Measurements from ENCODE around the gene AP2A1.
A peak's percentile ranks its signal among the peaks of the same experiment; 100 is the strongest.

Gene AP2A1

GRCh38 chr19:49811328-49811727, 44.5 kb downstream of the AP2A1 start:
- TF ChIP-seq, protein P1, sequence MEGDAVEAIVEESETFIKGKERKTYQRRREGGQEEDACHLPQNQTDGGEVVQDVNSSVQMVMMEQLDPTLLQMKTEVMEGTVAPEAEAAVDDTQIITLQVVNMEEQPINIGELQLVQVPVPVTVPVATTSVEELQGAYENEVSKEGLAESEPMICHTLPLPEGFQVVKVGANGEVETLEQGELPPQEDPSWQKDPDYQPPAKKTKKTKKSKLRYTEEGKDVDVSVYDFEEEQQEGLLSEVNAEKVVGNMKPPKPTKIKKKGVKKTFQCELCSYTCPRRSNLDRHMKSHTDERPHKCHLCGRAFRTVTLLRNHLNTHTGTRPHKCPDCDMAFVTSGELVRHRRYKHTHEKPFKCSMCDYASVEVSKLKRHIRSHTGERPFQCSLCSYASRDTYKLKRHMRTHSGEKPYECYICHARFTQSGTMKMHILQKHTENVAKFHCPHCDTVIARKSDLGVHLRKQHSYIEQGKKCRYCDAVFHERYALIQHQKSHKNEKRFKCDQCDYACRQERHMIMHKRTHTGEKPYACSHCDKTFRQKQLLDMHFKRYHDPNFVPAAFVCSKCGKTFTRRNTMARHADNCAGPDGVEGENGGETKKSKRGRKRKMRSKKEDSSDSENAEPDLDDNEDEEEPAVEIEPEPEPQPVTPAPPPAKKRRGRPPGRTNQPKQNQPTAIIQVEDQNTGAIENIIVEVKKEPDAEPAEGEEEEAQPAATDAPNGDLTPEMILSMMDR (IDR thresholded peaks at IDR 0.05): no peak
- DNase-seq: no peak
- Mint-ChIP-seq H3K4me3 (peak overlapping the region; percentile 95), H3K27ac (no peak overlapping the region), H3K4me1 (peaks cover 53% of the 10 kb centered on the region), H3K27me3 (ENCODE audit: low read depth, poor library complexity) (peaks cover 7% of the 10 kb centered on the region), H3K9me3 (no peaks in the 10 kb centered on the region), H3K36me3 (ENCODE audit: low read depth) (peaks cover 3% of the 10 kb centered on the region)

DNA sequence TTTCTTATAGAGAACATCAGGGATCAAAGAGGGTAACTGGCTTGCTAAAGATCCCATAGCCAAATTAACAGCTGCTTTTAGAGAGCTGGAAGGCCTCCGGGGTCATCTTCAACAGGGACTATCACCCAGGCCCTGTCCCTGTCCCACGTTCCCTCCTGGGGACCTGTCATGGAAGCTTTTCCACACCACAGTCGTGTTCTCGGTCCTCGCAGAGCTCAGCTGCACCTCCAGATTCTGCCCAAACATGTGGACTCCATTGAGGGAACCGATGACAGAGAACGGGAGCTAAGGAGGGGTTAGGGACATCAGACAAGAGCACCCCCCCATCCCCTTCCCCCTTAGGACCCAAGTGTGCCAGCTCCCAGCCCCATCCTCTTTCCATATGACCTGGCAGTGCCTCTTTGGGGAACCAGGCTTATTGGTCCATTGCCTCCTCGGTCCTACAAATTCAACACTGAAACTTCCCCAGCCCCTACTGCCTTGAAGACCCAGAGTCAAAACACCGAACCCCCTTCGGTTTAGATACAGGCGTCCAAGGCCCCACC, 45.7 kb downstream of the AP2A1 start:
- TF ChIP-seq, protein P1 (IDR thresholded peaks at IDR 0.05): no peak
- H3K4me3 Mint-ChIP-seq: peak overlapping the region; percentile 95
- H3K36me3 Mint-ChIP-seq (ENCODE audit: low read depth): no peaks in the 10 kb centered on the region
- H3K27ac Mint-ChIP-seq: peak overlapping the region; percentile 100
- H3K9me3 Mint-ChIP-seq: no peaks in the 10 kb centered on the region
- DNase-seq: no peak
- peaks cover 57% of the 10 kb centered on the region for H3K4me1 Mint-ChIP-seq
- H3K27me3 Mint-ChIP-seq (ENCODE audit: low read depth, poor library complexity): peaks cover 7% of the 10 kb centered on the region

- Mint-ChIP-seq H3K9me3 (no peaks in the 10 kb centered on the region), H3K27me3 (ENCODE audit: low read depth, poor library complexity) (peaks cover 7% of the 10 kb centered on the region), H3K36me3 (ENCODE audit: low read depth) (no peaks in the 10 kb centered on the region), H3K27ac (peak within 1 kb of the TSS; percentile 100), H3K4me1 (peaks cover 52% of the 10 kb centered on the region), H3K4me3 (peak within 1 kb of the TSS; percentile 95)
- TF ChIP-seq, protein P1 (IDR thresholded peaks at IDR 0.05): no peak
- peak; percentile 91 for DNase-seq
Observed at GRCh38 chr19:49812997-49813861, 46.4 kb downstream of the AP2A1 start, which contains the start of gene FUZ. FUZ (minus strand) TSS chr19:49813292; CDS start chr19:49813106, 186 bp downstream.

DNA sequence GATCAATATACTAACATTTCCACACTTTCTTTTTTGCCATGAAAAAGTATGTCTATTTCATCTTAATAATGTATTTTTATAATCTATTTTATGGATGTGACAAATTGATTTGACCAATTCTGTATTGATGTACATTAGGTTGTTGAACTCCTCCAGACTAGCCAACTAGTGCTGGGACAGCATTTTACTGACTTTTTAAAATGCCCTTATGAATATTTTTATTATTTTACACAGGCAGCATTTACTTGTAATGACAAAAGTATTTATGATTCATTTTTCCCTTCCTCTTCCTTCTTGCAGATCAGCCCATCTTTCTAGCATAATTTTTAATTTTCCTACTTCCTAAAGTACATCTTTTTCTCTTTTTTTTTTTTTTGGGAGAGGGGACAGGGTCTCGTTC, 47.2 kb downstream of the AP2A1 start:
- TF ChIP-seq, protein P1 (IDR thresholded peaks at IDR 0.05): no peak
- H3K27ac Mint-ChIP-seq: peak overlapping the region; percentile 99
- no peaks in the 10 kb centered on the region for H3K36me3 Mint-ChIP-seq (ENCODE audit: low read depth)
- DNase-seq: no peak
- H3K4me1 Mint-ChIP-seq: peaks cover 46% of the 10 kb centered on the region
- peaks cover 7% of the 10 kb centered on the region for H3K27me3 Mint-ChIP-seq (ENCODE audit: low read depth, poor library complexity)
- H3K9me3 Mint-ChIP-seq: no peaks in the 10 kb centered on the region
- H3K4me3 Mint-ChIP-seq: peak overlapping the region; percentile 95

DNA sequence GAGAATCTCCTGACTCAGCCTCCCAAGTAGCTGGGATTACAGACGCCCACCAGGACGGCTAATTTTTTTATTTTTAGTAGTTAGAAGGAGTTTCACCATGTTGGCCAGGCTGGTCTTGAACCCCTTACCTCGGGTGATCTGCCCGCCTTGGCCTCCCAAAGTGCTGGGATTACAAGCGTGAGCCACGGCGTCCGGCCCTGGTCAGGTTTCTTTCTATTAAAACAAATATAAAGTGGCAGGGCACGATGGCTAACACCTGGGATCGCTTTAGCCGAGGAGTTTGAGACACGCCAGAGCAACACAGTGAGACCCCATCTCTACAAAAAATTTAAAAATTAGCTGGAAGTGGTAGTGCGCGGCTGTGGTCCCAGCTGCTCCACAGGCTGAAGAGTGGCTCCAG, 49.8 kb downstream of the AP2A1 start:
- Mint-ChIP-seq H3K36me3 (ENCODE audit: low read depth) (peaks cover 7% of the 10 kb centered on the region), H3K9me3 (no peaks in the 10 kb centered on the region), H3K4me1 (peaks cover 57% of the 10 kb centered on the region), H3K27ac (peak overlapping the region; percentile 42), H3K4me3 (peak overlapping the region; percentile 50), H3K27me3 (ENCODE audit: low read depth, poor library complexity) (no peaks in the 10 kb centered on the region)
- DNase-seq: no peak
- TF ChIP-seq, protein P1 (IDR thresholded peaks at IDR 0.05): no peak

Measured in nephron progenitor cell (in vitro differentiated cells).